MM.1S (cell line): ENCODE data around the gene ST3GAL3.

Experiments
- DNase-seq: peaks from one replicate; pipeline ENCODE4 v3.0.0-alpha.2; 2015
- H2AFZ ChIP-seq: fragments of 300-600 bp; sonication (generic); 2 replicates; pipeline ENCODE4 v1.6.0; 2016; ENCODE audit warnings: antibody characterized with exemption, low read length
- H3F3A ChIP-seq: fragments of 300-600 bp; sonication (generic); 2 replicates; pipeline ENCODE4 v1.6.1; 2016; ENCODE audit warnings: mild to moderate bottlenecking, antibody characterized with exemption, low read length, moderate library complexity, mixed read lengths; ENCODE audit not compliant: insufficient read depth
- H3K27ac ChIP-seq: fragments of 300-600 bp; sonication (generic); 2 replicates; pipeline ENCODE4 v1.5.1; 2016; ENCODE audit warnings: mild to moderate bottlenecking, low read length
- H3K27me3 ChIP-seq: fragments of 300-600 bp; sonication (generic); replicated peaks from 2 replicates; pipeline ENCODE4 v1.6.0; 2016; ENCODE audit warnings: low read length; ENCODE audit not compliant: insufficient read depth
- H3K36me3 ChIP-seq: fragments of 300-600 bp; sonication (generic); replicated peaks from 2 replicates; pipeline ENCODE4 v1.6.1; 2016; ENCODE audit warnings: mild to moderate bottlenecking, low read length, mixed read lengths; ENCODE audit not compliant: insufficient read depth
- H3K4me1 ChIP-seq: fragments of 300-600 bp; sonication (generic); 2 replicates; pipeline ENCODE4 v1.6.1; 2016; ENCODE audit warnings: low read length, mixed read lengths
- H3K4me2 ChIP-seq: fragments of 300-600 bp; sonication (generic); 2 replicates; pipeline ENCODE4 v1.6.0; 2016; ENCODE audit warnings: low read depth, low read length
- H3K4me3 ChIP-seq: fragments of 300-600 bp; sonication (generic); 2 replicates; pipeline ENCODE4 v1.5.1; 2016; ENCODE audit warnings: low read length, mixed read lengths
- H3K79me2 ChIP-seq: fragments of 300-600 bp; sonication (generic); 2 replicates; pipeline ENCODE4 v1.6.1; 2016; ENCODE audit warnings: mixed run types, low read length, mixed read lengths
- H3K9ac ChIP-seq: fragments of 300-600 bp; sonication (generic); 2 replicates; pipeline ENCODE4 v1.6.1; 2016; ENCODE audit warnings: low read length, mixed read lengths
- H3K9me2 ChIP-seq: fragments of 300-600 bp; sonication (generic); replicated peaks from 2 replicates; pipeline ENCODE4 v1.6.1; 2016; ENCODE audit warnings: mild to moderate bottlenecking, low read length, mixed read lengths; ENCODE audit not compliant: insufficient read depth
- H3K9me3 ChIP-seq: fragments of 300-600 bp; sonication (generic); replicated peaks from 2 replicates; pipeline ENCODE4 v1.6.1; 2016; ENCODE audit warnings: mild to moderate bottlenecking, low read length, mixed read lengths; ENCODE audit not compliant: insufficient read depth
- H4K20me1 ChIP-seq: fragments of 300-600 bp; sonication (generic); 2 replicates; pipeline ENCODE4 v1.6.1; 2016; ENCODE audit warnings: mild to moderate bottlenecking, low read length, moderate library complexity, mixed read lengths; ENCODE audit not compliant: insufficient read depth
- EZH2 ChIP-seq: fragments of 300-600 bp; sonication (generic); optimal IDR thresholded peaks from 2 replicates; pipeline ENCODE3; 2017; ENCODE audit warnings: low read depth, mild to moderate bottlenecking, antibody characterized with exemption, low read length, mixed read lengths
- EZH2phosphoT487 ChIP-seq: fragments of 300-600 bp; sonication (generic); IDR thresholded peaks from 2 replicates; pipeline ENCODE4 v1.6.1; 2018; ENCODE audit warnings: antibody characterized with exemption, low read length
- TF ChIP-seq, protein P1 (sequence below): fragments of 300-600 bp; sonication (generic); IDR thresholded peaks from 2 replicates; pipeline ENCODE4 v1.5.1; 2016; ENCODE audit warnings: antibody characterized with exemption, low read length, mixed read lengths

Gene ST3GAL3

DNA sequence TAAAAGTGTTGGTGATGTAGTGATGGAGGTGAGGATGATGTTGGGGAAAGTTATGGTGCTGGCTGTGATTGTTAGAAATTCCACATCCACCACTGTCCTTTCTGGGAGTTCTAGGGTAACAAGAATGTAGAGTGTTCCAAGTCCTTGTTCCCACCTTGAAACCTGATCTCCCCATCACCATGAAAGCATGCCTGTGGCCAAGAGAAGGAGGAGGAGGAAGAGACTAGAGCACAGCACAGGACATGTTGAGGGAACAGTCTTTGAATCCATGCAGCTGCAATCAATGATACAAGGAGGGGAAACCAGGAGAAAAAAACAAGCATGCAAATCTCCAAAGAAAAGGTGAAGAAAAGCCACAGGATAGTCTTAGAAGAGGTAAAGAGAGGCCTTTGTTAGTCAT is 180.4 kb downstream of the ST3GAL3 start:
- no peak for TF ChIP-seq EZH2phosphoT487
- TF ChIP-seq, protein P1, sequence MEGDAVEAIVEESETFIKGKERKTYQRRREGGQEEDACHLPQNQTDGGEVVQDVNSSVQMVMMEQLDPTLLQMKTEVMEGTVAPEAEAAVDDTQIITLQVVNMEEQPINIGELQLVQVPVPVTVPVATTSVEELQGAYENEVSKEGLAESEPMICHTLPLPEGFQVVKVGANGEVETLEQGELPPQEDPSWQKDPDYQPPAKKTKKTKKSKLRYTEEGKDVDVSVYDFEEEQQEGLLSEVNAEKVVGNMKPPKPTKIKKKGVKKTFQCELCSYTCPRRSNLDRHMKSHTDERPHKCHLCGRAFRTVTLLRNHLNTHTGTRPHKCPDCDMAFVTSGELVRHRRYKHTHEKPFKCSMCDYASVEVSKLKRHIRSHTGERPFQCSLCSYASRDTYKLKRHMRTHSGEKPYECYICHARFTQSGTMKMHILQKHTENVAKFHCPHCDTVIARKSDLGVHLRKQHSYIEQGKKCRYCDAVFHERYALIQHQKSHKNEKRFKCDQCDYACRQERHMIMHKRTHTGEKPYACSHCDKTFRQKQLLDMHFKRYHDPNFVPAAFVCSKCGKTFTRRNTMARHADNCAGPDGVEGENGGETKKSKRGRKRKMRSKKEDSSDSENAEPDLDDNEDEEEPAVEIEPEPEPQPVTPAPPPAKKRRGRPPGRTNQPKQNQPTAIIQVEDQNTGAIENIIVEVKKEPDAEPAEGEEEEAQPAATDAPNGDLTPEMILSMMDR: no peak
- no peak for TF ChIP-seq EZH2
- no peaks in the 10 kb centered on the region for H3K27me3 ChIP-seq
- H3K9ac ChIP-seq: no peak overlapping the region
- H3K36me3 ChIP-seq: no peaks in the 10 kb centered on the region
- H3K79me2 ChIP-seq: no peaks in the 10 kb centered on the region
- no peak overlapping the region for H3K4me2 ChIP-seq
- H2AFZ ChIP-seq: no peak overlapping the region
- no peak overlapping the region for H3K4me3 ChIP-seq
- H3K9me3 ChIP-seq: no peaks in the 10 kb centered on the region
- no peaks in the 10 kb centered on the region for H3F3A ChIP-seq
- H3K4me1 ChIP-seq: no peaks in the 10 kb centered on the region
- H3K27ac ChIP-seq: no peak overlapping the region
- H3K9me2 ChIP-seq: no peaks in the 10 kb centered on the region
- no peak for DNase-seq
- H4K20me1 ChIP-seq: no peaks in the 10 kb centered on the region

DNA sequence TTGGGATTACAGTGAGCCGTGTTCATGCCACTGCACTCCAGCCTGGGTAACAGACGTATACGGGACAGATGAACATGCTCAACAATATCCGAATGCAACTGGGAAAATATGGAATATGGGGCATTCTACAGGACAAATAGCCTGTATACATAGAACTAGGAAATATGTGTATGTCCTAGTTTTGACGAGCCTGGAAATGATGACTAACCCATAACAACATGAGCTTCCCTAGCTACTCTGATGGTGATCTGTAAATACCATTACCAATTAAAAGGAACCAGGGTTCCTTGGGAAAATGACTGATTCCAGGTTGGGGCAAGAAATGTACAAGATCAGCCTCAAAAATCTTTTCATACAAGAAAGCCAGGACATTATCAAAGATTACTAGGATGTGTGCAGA is 183.5 kb downstream of the ST3GAL3 start:
- no peaks in the 10 kb centered on the region for H4K20me1 ChIP-seq
- H3K36me3 ChIP-seq: no peaks in the 10 kb centered on the region
- no peak overlapping the region for H3K27ac ChIP-seq
- no peak overlapping the region for H2AFZ ChIP-seq
- H3K27me3 ChIP-seq: no peaks in the 10 kb centered on the region
- no peaks in the 10 kb centered on the region for H3K4me1 ChIP-seq
- DNase-seq: no peak
- H3K9me2 ChIP-seq: no peaks in the 10 kb centered on the region
- H3F3A ChIP-seq: no peaks in the 10 kb centered on the region
- H3K79me2 ChIP-seq: no peaks in the 10 kb centered on the region
- no peaks in the 10 kb centered on the region for H3K9me3 ChIP-seq
- H3K4me2 ChIP-seq: no peak overlapping the region
- TF ChIP-seq EZH2phosphoT487 (no peak), EZH2 (no peak)
- TF ChIP-seq, protein P1: no peak
- no peak overlapping the region for H3K9ac ChIP-seq
- no peak overlapping the region for H3K4me3 ChIP-seq

GRCh38 chr1:43893006-43893405 is 185.7 kb downstream of the ST3GAL3 start:
- Histone ChIP-seq H3K4me1 (no peaks in the 10 kb centered on the region), H3K9me2 (no peaks in the 10 kb centered on the region), H3K36me3 (no peaks in the 10 kb centered on the region), H3K79me2 (no peaks in the 10 kb centered on the region), H2AFZ (no peak overlapping the region), H3K27ac (no peak overlapping the region), H3F3A (no peaks in the 10 kb centered on the region), H3K9ac (no peak overlapping the region), H3K4me2 (no peak overlapping the region), H3K27me3 (no peaks in the 10 kb centered on the region), H3K4me3 (no peak overlapping the region), H4K20me1 (no peaks in the 10 kb centered on the region), H3K9me3 (no peaks in the 10 kb centered on the region)
- no peak for DNase-seq
- no peak for TF ChIP-seq EZH2phosphoT487
- TF ChIP-seq, protein P1: no peak
- no peak for TF ChIP-seq EZH2
